ENCODE data around the gene DCST2. TPM values are rescaled to one million over a fixed set of nuclear protein-coding genes. Genes with fewer than 3 reads are reported as not detected.

Gene DCST2
- total RNA-seq, 1 donor from 2014 or later, result not detected

- TF ChIP-seq CTCF (IDR thresholded peaks at IDR 0.05; ENCODE audit: insufficient read depth, low read length, poor library complexity, severe bottlenecking), result peak; percentile 61
- DNase-seq (ENCODE audit: low read depth), result no peak
- Histone ChIP-seq H3K36me3 (ENCODE audit: control insufficient read depth, insufficient read depth, low read length) (peaks cover 3% of the 10 kb centered on the region), H3K27me3 (ENCODE audit: control insufficient read depth, insufficient read depth, low read length) (no peaks in the 10 kb centered on the region), H3K4me3 (ENCODE audit: low read depth, low read length) (peak overlapping the region; percentile 72)
These were observed 19.1 kb upstream of the DCST2 start for GRCh38 chr1:155052439-155053395.

GRCh38 chr1:155051777-155052398, 18.3 kb upstream of the DCST2 start:
- H3K27me3 ChIP-seq (ENCODE audit: control insufficient read depth, insufficient read depth, low read length), result no peaks in the 10 kb centered on the region
- H3K4me3 ChIP-seq (ENCODE audit: low read depth, low read length), result peak overlapping the region; percentile 72
- TF ChIP-seq CTCF (IDR thresholded peaks at IDR 0.05; ENCODE audit: insufficient read depth, low read length, poor library complexity, severe bottlenecking), result no peak
- no peak for DNase-seq (ENCODE audit: low read depth)
- H3K36me3 ChIP-seq (ENCODE audit: control insufficient read depth, insufficient read depth, low read length), result peaks cover 2% of the 10 kb centered on the region

GRCh38 chr1:155051342-155051776, 17.8 kb upstream of the DCST2 start:
- H3K4me3 ChIP-seq (ENCODE audit: low read depth, low read length), result peak overlapping the region; percentile 72
- no peak for TF ChIP-seq CTCF (IDR thresholded peaks at IDR 0.05; ENCODE audit: insufficient read depth, low read length, poor library complexity, severe bottlenecking)
- H3K27me3 ChIP-seq (ENCODE audit: control insufficient read depth, insufficient read depth, low read length), result no peaks in the 10 kb centered on the region
- no peak for DNase-seq (ENCODE audit: low read depth)
- no peaks in the 10 kb centered on the region for H3K36me3 ChIP-seq (ENCODE audit: control insufficient read depth, insufficient read depth, low read length)

GRCh38 chr1:155050560-155051341, 17.2 kb upstream of the DCST2 start, which contains the start of gene ADAM15:
TSS of gene ADAM15 (plus strand) at chr1:155051316. CDS start at chr1:155051387, 71 bp downstream.
- no peaks in the 10 kb centered on the region for H3K27me3 ChIP-seq (ENCODE audit: control insufficient read depth, insufficient read depth, low read length)
- TF ChIP-seq CTCF (IDR thresholded peaks at IDR 0.05; ENCODE audit: insufficient read depth, low read length, poor library complexity, severe bottlenecking), result peak; percentile 80
- no peaks in the 10 kb centered on the region for H3K36me3 ChIP-seq (ENCODE audit: control insufficient read depth, insufficient read depth, low read length)
- peak within 1 kb of the TSS; percentile 72 for H3K4me3 ChIP-seq (ENCODE audit: low read depth, low read length)
- DNase-seq (ENCODE audit: low read depth), result no peak

- TF ChIP-seq CTCF (IDR thresholded peaks at IDR 0.05; ENCODE audit: insufficient read depth, low read length, poor library complexity, severe bottlenecking), result no peak
- no peak for DNase-seq (ENCODE audit: low read depth)
- H3K4me3 ChIP-seq (ENCODE audit: low read depth, low read length), result no peak overlapping the region
- no peaks in the 10 kb centered on the region for H3K27me3 ChIP-seq (ENCODE audit: control insufficient read depth, insufficient read depth, low read length)
- H3K36me3 ChIP-seq (ENCODE audit: control insufficient read depth, insufficient read depth, low read length), result no peaks in the 10 kb centered on the region
These were observed 16.3 kb upstream of the DCST2 start for GRCh38 chr1:155049651-155050559.

Data from kidney epithelial cell (primary cell).